8988T (cell line): ENCODE data around the gene FGFR1OP2.
"Not testable (repeated sequence)": the region's sequence is repeated elsewhere in the genome, so short reads cannot be mapped to it uniquely, and the experiment has no call there.

Experiments used
- DNase-seq: peaks from one replicate; pipeline ENCODE4 v3.0.0; 2011

The FGFR1OP2 gene

DNA sequence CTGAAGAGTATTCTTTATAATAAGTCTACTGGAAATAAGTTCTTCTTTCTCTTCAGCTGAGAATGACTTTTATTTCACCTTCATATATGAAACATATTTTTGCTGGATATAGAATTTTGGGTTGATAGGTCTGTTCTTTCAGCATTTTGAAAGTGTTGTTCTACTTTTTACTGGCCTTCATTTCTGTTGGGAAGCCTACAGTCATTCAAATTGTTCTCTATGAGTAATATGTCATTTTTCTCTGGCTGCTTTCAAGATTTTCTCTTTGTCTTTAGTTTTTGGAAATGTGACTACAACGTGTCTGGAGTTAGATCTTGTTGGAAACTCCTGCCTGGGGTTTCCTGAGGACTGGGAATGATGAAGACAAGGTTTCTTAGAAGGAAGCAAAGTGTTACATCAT, 10.0 kb downstream of the FGFR1OP2 start:
- no peak for DNase-seq

- DNase-seq: no peak
Measured at GRCh38 chr12:26953447-26953846, 15.2 kb downstream of the FGFR1OP2 start.

- no peak for DNase-seq
Measured at GRCh38 chr12:26954027-26954426, 15.8 kb downstream of the FGFR1OP2 start.

GRCh38 chr12:26961391-26961790, 23.1 kb downstream of the FGFR1OP2 start:
- DNase-seq: not testable (repeated sequence)

- DNase-seq: no peak
Measured at GRCh38 chr12:26961803-26962202, 23.5 kb downstream of the FGFR1OP2 start.

GRCh38 chr12:26963413-26963812, 25.1 kb downstream of the FGFR1OP2 start:
- DNase-seq: no peak

- DNase-seq: no peak
Measured at GRCh38 chr12:26966842-26967241, 28.6 kb downstream of the FGFR1OP2 start.

- DNase-seq: no peak
Measured at GRCh38 chr12:26970136-26970535, 31.9 kb downstream of the FGFR1OP2 start.

DNA sequence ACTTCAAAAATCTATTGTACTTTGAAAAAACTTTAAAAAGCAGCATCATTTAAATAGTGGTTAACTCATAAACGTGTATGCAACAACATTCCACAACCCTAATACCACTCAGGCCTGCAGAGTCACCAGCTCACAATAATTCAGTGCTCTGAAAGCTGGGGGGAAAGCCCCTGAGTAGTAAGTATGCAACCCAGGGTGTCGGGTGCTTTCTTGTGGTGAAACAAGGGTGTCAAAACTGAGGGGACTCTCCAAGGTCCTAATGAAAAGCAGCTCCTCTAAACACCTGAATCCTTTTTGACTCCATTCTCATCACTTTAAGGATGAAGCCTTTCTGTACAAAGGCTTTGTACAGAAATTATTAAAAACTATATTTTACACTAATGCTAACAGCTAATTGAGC, 33.7 kb downstream of the FGFR1OP2 start:
- no peak for DNase-seq

DNA sequence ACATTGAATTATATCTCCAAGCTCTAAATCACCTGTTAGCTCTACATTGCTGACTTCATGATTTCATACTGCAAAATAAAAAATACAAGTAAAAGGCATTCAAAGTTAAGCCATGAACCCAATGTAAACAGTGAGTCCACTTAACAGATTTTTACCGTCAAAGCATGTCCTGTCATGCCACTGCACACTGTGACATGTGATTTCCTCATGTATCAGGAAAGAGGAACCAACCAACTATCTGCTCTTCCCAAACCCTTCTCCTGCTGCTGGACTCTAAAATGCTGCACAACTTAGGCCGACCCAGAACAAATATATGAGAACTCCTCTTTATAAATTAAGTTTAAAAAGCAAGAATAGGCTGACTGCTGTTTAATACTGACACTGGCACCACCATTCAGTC, 38.4 kb downstream of the FGFR1OP2 start:
- no peak for DNase-seq

DNA sequence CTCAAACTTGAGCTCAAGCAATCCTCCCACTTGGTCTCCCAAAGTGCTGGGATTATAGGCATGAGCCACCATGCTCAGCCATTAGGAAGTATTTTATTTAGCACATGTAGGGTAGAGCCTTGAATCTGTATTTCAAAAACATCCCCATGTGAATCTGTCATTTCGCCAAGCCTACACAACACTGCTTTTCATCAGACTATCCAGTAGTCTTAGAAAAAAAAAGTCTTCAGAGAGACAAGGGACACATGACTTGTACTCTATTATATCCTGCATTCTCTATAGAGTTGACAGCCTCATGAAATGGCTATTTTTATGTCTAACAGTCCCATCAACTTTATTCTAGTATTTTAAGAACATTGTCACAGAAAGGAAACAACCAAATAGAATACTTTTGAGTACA, 40.5 kb downstream of the FGFR1OP2 start:
- no peak for DNase-seq

GRCh38 chr12:26979733-26980132, 41.5 kb downstream of the FGFR1OP2 start:
- no peak for DNase-seq

DNA sequence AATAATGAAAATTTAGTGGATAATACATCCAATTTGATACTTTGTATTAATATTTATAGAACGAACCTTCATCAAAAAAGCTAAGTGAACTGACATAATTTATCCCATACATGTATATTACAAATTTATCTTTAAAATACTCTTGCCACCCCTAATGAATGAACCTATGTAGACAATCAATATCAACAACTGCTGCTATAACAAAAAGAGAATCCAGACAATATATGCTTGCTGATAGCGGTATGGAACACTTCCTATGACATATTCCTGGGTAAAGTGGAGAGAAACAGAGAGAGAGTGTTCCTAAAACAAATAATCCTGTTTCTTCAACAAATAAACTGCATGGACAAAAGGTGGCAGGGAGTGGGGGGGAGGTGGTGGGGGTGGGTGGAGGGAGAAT, 44.6 kb downstream of the FGFR1OP2 start:
- no peak for DNase-seq

DNA sequence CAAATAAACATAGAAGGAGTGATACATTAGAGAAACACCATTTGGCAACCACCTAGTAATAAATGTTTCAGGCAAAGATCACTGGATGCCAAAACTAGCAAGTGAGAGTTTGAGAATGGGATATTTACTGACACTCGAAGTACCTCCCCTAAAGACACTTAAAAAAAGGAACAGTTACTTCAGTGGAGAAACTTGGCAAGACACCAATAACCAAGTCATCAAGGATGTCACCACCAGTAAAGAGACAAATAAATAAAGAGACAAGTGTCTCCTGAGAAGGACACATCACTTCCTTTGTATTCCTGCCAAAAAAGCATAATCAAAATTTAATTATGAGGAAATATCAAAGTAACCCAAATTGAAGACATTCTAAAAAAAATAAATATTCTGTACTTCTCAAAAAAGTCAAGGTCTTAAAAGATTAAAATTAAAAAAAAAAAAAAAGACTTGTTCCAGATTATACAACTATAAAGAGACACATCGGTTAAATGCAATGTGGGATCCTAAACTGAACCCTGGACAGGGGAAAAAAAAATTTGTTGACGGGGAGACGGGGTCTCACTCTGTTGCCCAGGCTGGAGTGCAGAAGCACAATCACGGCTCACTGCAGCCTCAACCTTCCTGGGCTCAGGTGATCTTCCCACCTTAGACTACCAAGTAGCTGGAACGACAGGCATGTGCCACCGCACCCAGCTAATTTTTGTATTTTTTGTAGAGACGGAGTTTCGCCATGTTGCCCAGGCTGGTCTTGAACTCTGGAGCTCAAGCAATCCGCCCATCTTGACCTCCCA, 49.6 kb downstream of the FGFR1OP2 start:
- no peak for DNase-seq

DNA sequence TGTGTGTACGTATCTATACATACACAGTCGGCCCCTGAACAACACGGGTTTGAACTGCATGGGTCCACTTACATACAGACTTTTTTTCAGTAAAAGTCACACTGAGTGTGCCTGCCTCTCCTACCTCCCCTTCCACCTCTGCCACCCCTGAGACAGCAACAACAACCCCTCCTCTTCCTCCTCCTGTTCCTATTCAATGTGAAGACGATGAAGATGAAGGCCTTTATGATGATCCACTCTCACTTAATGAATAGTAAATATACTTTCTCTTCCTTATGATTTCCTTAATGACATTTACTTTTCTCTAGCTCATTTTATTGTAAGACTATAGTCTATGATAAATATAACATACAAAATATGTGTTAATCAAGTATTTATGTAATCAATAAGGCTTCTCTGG, 50.4 kb downstream of the FGFR1OP2 start:
- DNase-seq: no peak

GRCh38 chr12:26989873-26990272, 51.6 kb downstream of the FGFR1OP2 start:
- no peak for DNase-seq

DNA sequence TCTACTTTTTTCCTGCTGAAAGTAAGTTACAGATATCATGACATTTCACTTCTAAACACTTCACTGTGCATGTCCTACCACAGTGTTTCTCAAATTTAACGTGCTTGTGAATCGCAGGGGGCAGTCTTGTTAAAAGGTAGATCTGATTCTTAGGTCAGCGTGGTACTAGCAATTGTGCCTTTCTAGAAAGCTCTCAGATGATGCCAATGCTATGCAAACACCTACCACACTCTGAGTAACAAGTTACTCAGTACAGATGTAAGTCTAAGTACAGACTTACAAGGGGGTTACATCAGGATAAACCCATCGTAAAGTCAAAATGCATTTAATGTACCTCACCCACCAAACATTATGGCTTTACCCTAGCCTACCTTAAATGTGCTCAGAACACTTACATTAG, 53.6 kb downstream of the FGFR1OP2 start:
- DNase-seq: no peak

- DNase-seq: no peak
Measured at GRCh38 chr12:26994109-26994508, 55.8 kb downstream of the FGFR1OP2 start.

GRCh38 chr12:26995706-26996105, 57.4 kb downstream of the FGFR1OP2 start:
- no peak for DNase-seq

DNA sequence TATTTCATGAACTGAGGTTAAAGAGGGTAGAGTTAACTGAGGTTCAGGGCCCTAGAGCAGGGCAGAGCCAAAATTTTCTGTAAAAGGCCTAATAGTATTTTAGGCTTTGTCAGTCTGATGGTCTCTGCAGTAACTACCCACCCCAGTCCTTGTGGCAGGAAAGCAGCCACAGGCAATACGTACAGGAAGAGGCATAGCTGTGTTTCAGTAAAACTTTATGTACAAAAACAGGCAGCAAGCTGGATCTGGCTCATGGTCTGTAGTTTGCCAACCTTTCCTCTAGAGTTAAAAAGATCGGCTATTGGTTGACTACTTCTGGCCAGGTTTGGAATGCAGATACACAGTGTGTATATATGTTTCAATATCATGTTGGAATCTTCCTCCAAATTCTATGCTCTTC, 58.7 kb downstream of the FGFR1OP2 start:
- DNase-seq: no peak

DNA sequence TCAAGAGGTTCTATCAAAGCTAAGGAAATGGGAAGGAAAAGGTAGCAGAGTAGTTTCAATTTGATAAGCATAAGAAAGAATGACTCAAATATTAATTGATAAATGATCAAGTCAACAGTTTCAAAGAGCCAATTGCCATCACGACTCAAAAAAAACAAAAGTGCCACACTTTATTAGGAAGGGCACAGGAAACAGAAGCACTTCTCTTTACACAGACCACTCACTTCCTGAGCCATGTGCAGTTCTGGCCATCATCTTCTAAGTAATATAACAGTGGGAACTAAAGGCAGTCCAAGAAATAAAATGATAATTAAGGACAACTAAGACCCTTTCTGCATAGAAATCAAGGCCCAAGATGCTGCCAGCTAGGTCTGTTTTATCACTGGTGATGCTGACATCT, 62.7 kb downstream of the FGFR1OP2 start:
- no peak for DNase-seq

DNA sequence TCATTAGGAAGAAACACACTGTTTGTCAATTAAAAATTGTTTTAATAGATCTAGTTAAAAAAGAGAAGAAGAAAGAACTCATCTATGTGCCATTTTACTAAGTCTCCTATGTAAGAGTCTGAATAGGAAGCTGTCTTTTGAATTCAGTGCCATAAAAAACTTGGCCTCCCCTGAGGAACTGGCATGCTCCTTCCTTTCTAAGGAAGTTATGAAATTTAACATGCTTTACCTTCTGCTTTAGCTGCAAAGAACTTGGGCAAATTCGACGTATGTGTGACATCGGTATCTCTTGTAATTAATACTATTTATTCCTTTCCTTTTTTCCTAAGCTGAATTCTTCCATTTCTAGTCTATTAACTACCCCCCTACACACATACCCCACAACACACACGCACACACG, 63.4 kb downstream of the FGFR1OP2 start:
- no peak for DNase-seq

DNA sequence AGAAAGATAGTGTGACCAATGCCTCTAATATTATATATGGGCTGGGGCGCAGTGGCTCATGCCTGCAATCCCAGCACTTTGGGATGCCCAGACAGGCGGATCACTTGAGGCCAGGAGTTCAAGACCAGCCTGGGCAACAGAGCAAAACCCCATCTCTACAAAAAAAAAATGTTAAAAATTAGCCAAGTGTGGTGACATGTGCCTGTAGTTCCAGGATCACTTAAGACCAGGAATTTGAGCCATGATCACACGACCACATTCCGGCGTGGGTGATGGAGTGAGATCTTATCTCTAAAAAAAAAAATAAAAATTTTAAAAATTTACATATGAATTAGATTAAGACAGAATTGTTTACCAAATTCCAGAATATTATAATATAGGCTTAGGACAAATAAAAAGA, 63.9 kb downstream of the FGFR1OP2 start:
- DNase-seq: no peak

DNA sequence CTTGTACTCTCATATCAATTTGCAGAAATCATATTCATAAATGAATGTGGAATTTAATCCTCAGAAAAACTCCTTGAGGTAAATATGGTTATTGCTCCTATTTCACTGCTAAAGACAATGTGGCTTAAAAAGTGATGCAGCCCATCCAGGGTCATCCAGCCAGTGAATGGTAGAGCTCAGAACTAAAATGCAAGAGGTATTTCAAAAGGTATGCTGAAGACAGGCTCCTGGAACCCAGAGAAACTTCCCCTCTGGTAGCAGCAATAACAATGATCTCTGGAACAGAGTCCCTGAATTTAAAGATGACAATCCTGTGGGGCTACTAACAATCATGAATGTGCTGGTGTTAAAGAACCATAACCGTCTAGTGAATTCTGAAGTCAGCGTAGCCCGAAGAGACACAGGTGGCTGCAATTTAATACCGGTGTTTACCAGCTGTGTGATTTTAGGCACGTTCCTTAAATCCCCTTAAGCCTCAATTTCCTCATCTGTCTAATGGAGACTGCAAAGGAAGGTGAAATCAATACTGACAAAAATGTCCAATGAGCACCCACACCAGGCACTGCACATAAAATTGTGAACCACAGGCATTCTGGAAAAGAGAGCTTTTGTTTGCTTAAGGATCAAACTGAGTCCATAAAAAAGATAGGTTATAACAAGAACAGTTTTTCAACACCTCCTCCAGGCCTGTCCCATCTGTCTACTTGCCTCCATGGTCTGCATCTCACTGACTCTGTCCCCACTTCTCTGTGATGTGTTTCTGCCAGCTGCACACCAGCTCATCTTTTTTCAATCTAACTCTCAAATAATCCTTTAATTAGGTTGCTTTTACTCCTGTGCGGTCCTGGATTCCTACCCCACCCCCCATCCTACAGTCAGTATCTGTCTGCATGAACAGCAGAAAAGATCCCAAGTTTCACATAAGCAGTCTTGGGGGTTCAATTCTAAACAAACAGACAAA, 65.4 kb downstream of the FGFR1OP2 start:
- no peak for DNase-seq
